ENCODE results near the gene GALNT2. TPM values are rescaled to one million over a fixed set of nuclear protein-coding genes. Genes with fewer than 3 reads are reported as not detected.

The GALNT2 gene
- total and polyA plus RNA-seq, 2 donors (not counting 1 experiment from before 2014, with no cell fraction given): 19.0 to 184 TPM

GRCh38 chr1:230268371-230269170 lies 201.5 kb downstream of the GALNT2 start:
- Histone ChIP-seq H3K9me3 (ENCODE audit: control extremely low read depth in 1 of 3, control insufficient read depth in 2 of 3, insufficient read depth in 1 of 3, low read length in 2 of 3) (peaks cover 0 to 3% (median 0%) of the 10 kb centered on the region in 3 donors), H3K79me2 (ENCODE audit: control insufficient read depth, insufficient read depth, low read length) (peaks cover 5% of the 10 kb centered on the region), H3K36me3 (replicated peaks in 1 of 2; ENCODE audit: control extremely low read depth in 1 of 2, control insufficient read depth in 1 of 2, extremely low read depth in 1 of 2, insufficient read depth in 2 of 2, low read length in 1 of 2) (peaks cover 0 to 26% of the 10 kb centered on the region in 2 experiments), H3K4me1 (ENCODE audit: control insufficient read depth in 2 of 2, insufficient read depth in 2 of 2, low read length in 2 of 2) (peaks cover 29 to 37% of the 10 kb centered on the region in 2 donors), H3K27ac (ENCODE audit: low read length in 2 of 2) (no peak overlapping the region), H3K4me2 (replicated peaks; ENCODE audit: low read depth, low read length, poor library complexity, severe bottlenecking) (no peak overlapping the region), H4K20me1 (ENCODE audit: control insufficient read depth, insufficient read depth, low read length, poor library complexity, severe bottlenecking) (no peaks in the 10 kb centered on the region), H2AFZ (ENCODE audit: insufficient read depth, low read depth, low read length, poor library complexity, severe bottlenecking) (no peak overlapping the region), H3K9ac (ENCODE audit: low read length) (no peak overlapping the region), H3K27me3 (replicated peaks in 1 of 4; ENCODE audit: control extremely low read depth in 1 of 4, control insufficient read depth in 3 of 4, insufficient read depth in 4 of 4, low read length in 3 of 4) (no peaks in the 10 kb centered on the region), H3K4me3 (ENCODE audit: control extremely low read depth in 1 of 5, extremely low read depth in 1 of 5, insufficient read depth in 1 of 5, low read depth in 2 of 5, low read length in 4 of 5) (no peak overlapping the region)
- 90% methylated on average over 17 of the region's 19 CpGs for WGBS (ENCODE audit: insufficient coverage)
- intact Hi-C loops (cut with micrococcal nuclease): no loop called here
- Mint-ChIP-seq H3K4me3 (no peak overlapping the region), H3K9me3 (ENCODE audit: insufficient read depth) (no peaks in the 10 kb centered on the region), H3K4me1 (peaks cover 38% of the 10 kb centered on the region), H3K27me3 (no peaks in the 10 kb centered on the region), H3K27ac (no peak overlapping the region)
- ChIA-PET POLR2A (interaction anchor here (0.7 kb wide), 1 partner anchor 19 kb away, joined by 4 read pairs; no protein-coding TSS in a partner anchor), CTCF (interaction anchor here (0.7 to 1.2 kb wide), 2 partner anchors 165 to 607 kb away, joined by 3 to 5 read pairs; no protein-coding TSS in a partner anchor)
- ATAC-seq (ENCODE audit: low read depth) (peak; percentile 24), DNase-seq (no peak)
- TF ChIP-seq EZH2 (IDR thresholded peaks at IDR 0.05; ENCODE audit: borderline replicate concordance, insufficient read depth, low read depth, low read length, poor library complexity, severe bottlenecking) (no peak), CTCF (IDR thresholded peaks at IDR 0.05) (no peak)

GRCh38 chr1:230270185-230270558 lies 203.1 kb downstream of the GALNT2 start:
- intact Hi-C loops (cut with micrococcal nuclease): loop anchor here (10.0 kb wide), 1 partner anchor 205 kb away; the partner anchor contains the start of gene GALNT2
- DNase-seq (no peak), ATAC-seq (ENCODE audit: low read depth) (no peak)
- Histone ChIP-seq H3K27ac (ENCODE audit: low read length in 2 of 2) (peak overlapping the region; percentile 0 to 64), H3K4me2 (replicated peaks; ENCODE audit: low read depth, low read length, poor library complexity, severe bottlenecking) (peak overlapping the region; percentile 59), H3K27me3 (replicated peaks in 1 of 4; ENCODE audit: control extremely low read depth in 1 of 4, control insufficient read depth in 3 of 4, insufficient read depth in 4 of 4, low read length in 3 of 4) (no peaks in the 10 kb centered on the region), H3K9me3 (ENCODE audit: control extremely low read depth in 1 of 3, control insufficient read depth in 2 of 3, insufficient read depth in 1 of 3, low read length in 2 of 3) (no peaks in the 10 kb centered on the region), H3K36me3 (replicated peaks in 1 of 2; ENCODE audit: control extremely low read depth in 1 of 2, control insufficient read depth in 1 of 2, extremely low read depth in 1 of 2, insufficient read depth in 2 of 2, low read length in 1 of 2) (peaks cover 0 to 18% of the 10 kb centered on the region in 2 experiments), H3K9ac (ENCODE audit: low read length) (peak overlapping the region; percentile 30), H3K79me2 (ENCODE audit: control insufficient read depth, insufficient read depth, low read length) (peaks cover 5% of the 10 kb centered on the region), H3K4me3 (ENCODE audit: control extremely low read depth in 1 of 5, extremely low read depth in 1 of 5, insufficient read depth in 1 of 5, low read depth in 2 of 5, low read length in 4 of 5) (no peak overlapping the region), H4K20me1 (ENCODE audit: control insufficient read depth, insufficient read depth, low read length, poor library complexity, severe bottlenecking) (no peaks in the 10 kb centered on the region), H3K4me1 (ENCODE audit: control insufficient read depth in 2 of 2, insufficient read depth in 2 of 2, low read length in 2 of 2) (peaks cover 37 to 45% of the 10 kb centered on the region in 2 donors), H2AFZ (ENCODE audit: insufficient read depth, low read depth, low read length, poor library complexity, severe bottlenecking) (no peak overlapping the region)
- WGBS (ENCODE audit: insufficient coverage): no CpG with 5 or more reads among the region's 1 CpG
- ChIA-PET CTCF (interaction anchor here (1.0 to 1.2 kb wide), 2 partner anchors 9 to 103 kb away, joined by 3 to 4 read pairs; no protein-coding TSS in a partner anchor), POLR2A (interaction anchor here (0.6 kb wide), 1 partner anchor 86 kb away, joined by 3 read pairs; no protein-coding TSS in a partner anchor)
- no peaks in the 10 kb centered on the region for H3K27me3 Mint-ChIP-seq
- H3K4me1 Mint-ChIP-seq: peaks cover 46% of the 10 kb centered on the region
- peak overlapping the region; percentile 58 for H3K4me3 Mint-ChIP-seq
- H3K9me3 Mint-ChIP-seq (ENCODE audit: insufficient read depth): no peaks in the 10 kb centered on the region
- H3K27ac Mint-ChIP-seq: peak overlapping the region; percentile 69
- TF ChIP-seq CTCF (IDR thresholded peaks at IDR 0.05): no peak
- no peak for TF ChIP-seq EZH2 (IDR thresholded peaks at IDR 0.05; ENCODE audit: borderline replicate concordance, insufficient read depth, low read depth, low read length, poor library complexity, severe bottlenecking)
